ENCODE measurements around the gene GPR179. TPM values are rescaled to one million over a fixed set of nuclear protein-coding genes. Genes with fewer than 3 reads are reported as not detected.

GPR179 gene
- total RNA-seq, 1 experiment from 2014 or later: 0.03 TPM

- ATAC-seq: no peak
- Histone ChIP-seq H3K4me3 (ENCODE audit: low read depth in 2 of 2, low read length in 2 of 2) (no peak overlapping the region), H3K36me3 (ENCODE audit: control insufficient read depth, insufficient read depth, low read length) (peaks cover 3% of the 10 kb centered on the region; the same call in 1 of the 2 replicates), H3K4me1 (ENCODE audit: control insufficient read depth, insufficient read depth, low read length) (peaks cover 26% of the 10 kb centered on the region), H3K9me3 (ENCODE audit: control insufficient read depth, insufficient read depth, low read depth, low read length) (no peaks in the 10 kb centered on the region), H3K27me3 (ENCODE audit: control insufficient read depth, insufficient read depth, low read length) (no peaks in the 10 kb centered on the region), H3K27ac (ENCODE audit: low read length) (0 out of 2 replicates have a peak overlapping the region, but pooled peaks have one; percentile 15)
- no peak for DNase-seq (ENCODE audit: low read depth, low spot score)
- TF ChIP-seq, protein P1, sequence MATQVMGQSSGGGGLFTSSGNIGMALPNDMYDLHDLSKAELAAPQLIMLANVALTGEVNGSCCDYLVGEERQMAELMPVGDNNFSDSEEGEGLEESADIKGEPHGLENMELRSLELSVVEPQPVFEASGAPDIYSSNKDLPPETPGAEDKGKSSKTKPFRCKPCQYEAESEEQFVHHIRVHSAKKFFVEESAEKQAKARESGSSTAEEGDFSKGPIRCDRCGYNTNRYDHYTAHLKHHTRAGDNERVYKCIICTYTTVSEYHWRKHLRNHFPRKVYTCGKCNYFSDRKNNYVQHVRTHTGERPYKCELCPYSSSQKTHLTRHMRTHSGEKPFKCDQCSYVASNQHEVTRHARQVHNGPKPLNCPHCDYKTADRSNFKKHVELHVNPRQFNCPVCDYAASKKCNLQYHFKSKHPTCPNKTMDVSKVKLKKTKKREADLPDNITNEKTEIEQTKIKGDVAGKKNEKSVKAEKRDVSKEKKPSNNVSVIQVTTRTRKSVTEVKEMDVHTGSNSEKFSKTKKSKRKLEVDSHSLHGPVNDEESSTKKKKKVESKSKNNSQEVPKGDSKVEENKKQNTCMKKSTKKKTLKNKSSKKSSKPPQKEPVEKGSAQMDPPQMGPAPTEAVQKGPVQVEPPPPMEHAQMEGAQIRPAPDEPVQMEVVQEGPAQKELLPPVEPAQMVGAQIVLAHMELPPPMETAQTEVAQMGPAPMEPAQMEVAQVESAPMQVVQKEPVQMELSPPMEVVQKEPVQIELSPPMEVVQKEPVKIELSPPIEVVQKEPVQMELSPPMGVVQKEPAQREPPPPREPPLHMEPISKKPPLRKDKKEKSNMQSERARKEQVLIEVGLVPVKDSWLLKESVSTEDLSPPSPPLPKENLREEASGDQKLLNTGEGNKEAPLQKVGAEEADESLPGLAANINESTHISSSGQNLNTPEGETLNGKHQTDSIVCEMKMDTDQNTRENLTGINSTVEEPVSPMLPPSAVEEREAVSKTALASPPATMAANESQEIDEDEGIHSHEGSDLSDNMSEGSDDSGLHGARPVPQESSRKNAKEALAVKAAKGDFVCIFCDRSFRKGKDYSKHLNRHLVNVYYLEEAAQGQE (IDR thresholded peaks at IDR 0.05; ENCODE audit: insufficient read depth in 1 of 2, low read depth in 2 of 2, low read length in 1 of 2): no peak
- no peak for TF ChIP-seq POLR2AphosphoS5 (IDR thresholded peaks at IDR 0.05; ENCODE audit: low read depth, low read length)
- TF ChIP-seq, protein P2, sequence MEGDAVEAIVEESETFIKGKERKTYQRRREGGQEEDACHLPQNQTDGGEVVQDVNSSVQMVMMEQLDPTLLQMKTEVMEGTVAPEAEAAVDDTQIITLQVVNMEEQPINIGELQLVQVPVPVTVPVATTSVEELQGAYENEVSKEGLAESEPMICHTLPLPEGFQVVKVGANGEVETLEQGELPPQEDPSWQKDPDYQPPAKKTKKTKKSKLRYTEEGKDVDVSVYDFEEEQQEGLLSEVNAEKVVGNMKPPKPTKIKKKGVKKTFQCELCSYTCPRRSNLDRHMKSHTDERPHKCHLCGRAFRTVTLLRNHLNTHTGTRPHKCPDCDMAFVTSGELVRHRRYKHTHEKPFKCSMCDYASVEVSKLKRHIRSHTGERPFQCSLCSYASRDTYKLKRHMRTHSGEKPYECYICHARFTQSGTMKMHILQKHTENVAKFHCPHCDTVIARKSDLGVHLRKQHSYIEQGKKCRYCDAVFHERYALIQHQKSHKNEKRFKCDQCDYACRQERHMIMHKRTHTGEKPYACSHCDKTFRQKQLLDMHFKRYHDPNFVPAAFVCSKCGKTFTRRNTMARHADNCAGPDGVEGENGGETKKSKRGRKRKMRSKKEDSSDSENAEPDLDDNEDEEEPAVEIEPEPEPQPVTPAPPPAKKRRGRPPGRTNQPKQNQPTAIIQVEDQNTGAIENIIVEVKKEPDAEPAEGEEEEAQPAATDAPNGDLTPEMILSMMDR (IDR thresholded peaks at IDR 0.05): no peak
- no peak for TF ChIP-seq SIN3A (IDR thresholded peaks at IDR 0.05; ENCODE audit: borderline replicate concordance, insufficient read depth, low read depth, low read length)
- TF ChIP-seq TCF7L2 (IDR thresholded peaks at IDR 0.05; ENCODE audit: low read depth, low read length): no peak
- intact Hi-C loops (cut with micrococcal nuclease; ENCODE audit: unreplicated experiment) (loop anchor here (2.0 kb wide), 1 partner anchor 65 kb away; no protein-coding TSS in a partner anchor), in situ Hi-C loops (cut with HindIII; ENCODE audit: low pct_unique_long_range_greater_than_20kb, low sequenced_read_pairs) (no loop called here)
- ChIA-PET CTCF (interaction anchor here (1.8 kb wide), 1 partner anchor 64 kb away, joined by 30 read pairs; no protein-coding TSS in a partner anchor), POLR2A (interaction anchor here (1.2 kb wide), 1 partner anchor 65 kb away, joined by 3 read pairs; no protein-coding TSS in a partner anchor)
- no TSS peak for BruUV-seq (replicated peaks)
Measured at GRCh38 chr17:38350035-38350434, 6.3 kb upstream of the GPR179 start.

- in situ Hi-C loops (cut with HindIII; ENCODE audit: low pct_unique_long_range_greater_than_20kb, low sequenced_read_pairs): no loop called here
- Histone ChIP-seq H3K4me1 (ENCODE audit: control insufficient read depth, insufficient read depth, low read length) (peaks cover 18% of the 10 kb centered on the region), H3K9me3 (ENCODE audit: control insufficient read depth, insufficient read depth, low read depth, low read length) (no peaks in the 10 kb centered on the region), H3K36me3 (ENCODE audit: control insufficient read depth, insufficient read depth, low read length) (peaks cover 3% of the 10 kb centered on the region; the same call in 1 of the 2 replicates), H3K4me3 (ENCODE audit: low read depth in 2 of 2, low read length in 2 of 2) (no peak overlapping the region), H3K27ac (ENCODE audit: low read length) (no peak overlapping the region; the same call in 1 of the 2 replicates), H3K27me3 (ENCODE audit: control insufficient read depth, insufficient read depth, low read length) (no peaks in the 10 kb centered on the region)
- POLR2A ChIA-PET: interaction anchor here (1.2 kb wide), 1 partner anchor 65 kb away, joined by 3 read pairs; no protein-coding TSS in a partner anchor
- CTCF ChIA-PET: interaction anchor here (0.6 to 1.8 kb wide), 8 partner anchors 20 to 245 kb away, joined by 3 to 30 read pairs (median 4); no protein-coding TSS in a partner anchor
- no peak for TF ChIP-seq SIN3A (IDR thresholded peaks at IDR 0.05; ENCODE audit: borderline replicate concordance, insufficient read depth, low read depth, low read length)
- TF ChIP-seq, protein P2 (IDR thresholded peaks at IDR 0.05): peak; percentile 85
- ATAC-seq (peak; percentile 67), DNase-seq (ENCODE audit: low read depth, low spot score) (peak; percentile 69)
- no TSS peak for BruUV-seq (replicated peaks)
- intact Hi-C loops (cut with micrococcal nuclease; ENCODE audit: unreplicated experiment): no loop called here
Measured at GRCh38 chr17:38349097-38349730, 5.5 kb upstream of the GPR179 start.
